Keratinocyte (primary cell): ENCODE data around the gene KICS2.

Experiments used
- EZH2 ChIP-seq: IDR thresholded peaks from one replicate; pipeline ENCODE4 v1.6.1; 2012; ENCODE audit warnings: inconsistent platforms, mild to moderate bottlenecking, low read length, moderate library complexity
- TF ChIP-seq, protein P1 (sequence below), 3 experiments: IDR thresholded peaks in 1 of 3; conservative IDR thresholded peaks in 1 of 3; optimal IDR thresholded peaks in 1 of 3; 2 replicates in 2 of 3; 3 replicates in 1 of 3; pipeline versions ENCODE3 to v1.5.1; 2011; ENCODE audit warnings: low read length in 3 of 3, mild to moderate bottlenecking in 3 of 3, moderate library complexity in 2 of 3, control low read depth in 1 of 3, inconsistent platforms in 1 of 3; ENCODE audit not compliant: insufficient read depth in 2 of 3; ENCODE audit errors: extremely low read depth in 1 of 3

DNA sequence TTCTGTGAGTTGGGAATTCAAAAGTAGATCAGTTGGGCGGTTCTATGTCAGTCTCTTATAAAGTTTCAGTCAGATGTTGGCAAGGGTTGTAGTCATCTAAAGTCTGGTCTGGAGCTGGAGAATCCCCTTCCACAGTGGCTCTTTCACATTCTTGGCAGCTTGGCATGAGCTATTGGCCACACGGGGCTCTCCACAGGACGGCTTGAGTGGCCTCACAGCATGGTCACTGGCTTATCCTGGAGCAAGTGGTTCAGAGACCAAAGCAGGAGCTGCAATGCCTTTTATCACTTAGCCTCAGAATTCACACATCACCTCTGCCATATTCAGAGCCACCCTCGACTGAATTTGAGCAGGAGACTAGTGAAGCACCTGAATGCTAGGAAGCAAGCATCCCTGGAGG is 7.1 kb upstream of the KICS2 start:
- TF ChIP-seq EZH2: no peak
- TF ChIP-seq, protein P1, sequence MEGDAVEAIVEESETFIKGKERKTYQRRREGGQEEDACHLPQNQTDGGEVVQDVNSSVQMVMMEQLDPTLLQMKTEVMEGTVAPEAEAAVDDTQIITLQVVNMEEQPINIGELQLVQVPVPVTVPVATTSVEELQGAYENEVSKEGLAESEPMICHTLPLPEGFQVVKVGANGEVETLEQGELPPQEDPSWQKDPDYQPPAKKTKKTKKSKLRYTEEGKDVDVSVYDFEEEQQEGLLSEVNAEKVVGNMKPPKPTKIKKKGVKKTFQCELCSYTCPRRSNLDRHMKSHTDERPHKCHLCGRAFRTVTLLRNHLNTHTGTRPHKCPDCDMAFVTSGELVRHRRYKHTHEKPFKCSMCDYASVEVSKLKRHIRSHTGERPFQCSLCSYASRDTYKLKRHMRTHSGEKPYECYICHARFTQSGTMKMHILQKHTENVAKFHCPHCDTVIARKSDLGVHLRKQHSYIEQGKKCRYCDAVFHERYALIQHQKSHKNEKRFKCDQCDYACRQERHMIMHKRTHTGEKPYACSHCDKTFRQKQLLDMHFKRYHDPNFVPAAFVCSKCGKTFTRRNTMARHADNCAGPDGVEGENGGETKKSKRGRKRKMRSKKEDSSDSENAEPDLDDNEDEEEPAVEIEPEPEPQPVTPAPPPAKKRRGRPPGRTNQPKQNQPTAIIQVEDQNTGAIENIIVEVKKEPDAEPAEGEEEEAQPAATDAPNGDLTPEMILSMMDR (optimal IDR thresholded peaks at IDR 0.05 in 1 of 3, IDR thresholded peaks at IDR 0.05 in 1 of 3, conservative IDR thresholded peaks at IDR 0.05 in 1 of 3; ENCODE audit: extremely low read depth in 1 of 3, insufficient read depth in 2 of 3, low read length in 3 of 3): no peak
